ENCODE data around the gene ZC2HC1B.
"Not testable (repeated sequence)": the region's sequence is repeated elsewhere in the genome, so short reads cannot be mapped to it uniquely, and the experiment has no call there.

The ZC2HC1B gene

GRCh38 chr6:143864234-143864633 lies at the start of gene ZC2HC1B:
Gene ZC2HC1B (plus strand): TSS chr6:143864474. CDS start chr6:143864540, 66 bp downstream.
- DNase-seq, result no peak

- no peak for DNase-seq
These were observed 46.7 kb upstream of the ZC2HC1B start for GRCh38 chr6:143817621-143818020.

- DNase-seq, result no peak
These were observed 42.9 kb upstream of the ZC2HC1B start for GRCh38 chr6:143821359-143821758.

GRCh38 chr6:143822584-143823024 lies 41.7 kb upstream of the ZC2HC1B start:
- DNase-seq, result no peak

GRCh38 chr6:143823548-143823947 lies 40.7 kb upstream of the ZC2HC1B start:
- DNase-seq, result no peak

- DNase-seq, result no peak
These were observed 35.7 kb upstream of the ZC2HC1B start for GRCh38 chr6:143828572-143828971.

- DNase-seq, result no peak
These were observed 28.1 kb upstream of the ZC2HC1B start for GRCh38 chr6:143836150-143836549.

GRCh38 chr6:143838395-143838794 lies 25.9 kb upstream of the ZC2HC1B start:
- DNase-seq, result no peak

- DNase-seq, result no peak
These were observed 25.1 kb upstream of the ZC2HC1B start for GRCh38 chr6:143839196-143839595.

GRCh38 chr6:143840595-143841265 lies 23.5 kb upstream of the ZC2HC1B start:
- DNase-seq, result no peak

GRCh38 chr6:143842461-143842901 lies 21.8 kb upstream of the ZC2HC1B start:
- no peak for DNase-seq

GRCh38 chr6:143842902-143843676 lies 21.2 kb upstream of the ZC2HC1B start, which contains the start of gene LTV1:
Gene LTV1 (plus strand): TSS chr6:143843338. CDS start chr6:143843478, 140 bp downstream.
- peak; percentile 93 for DNase-seq

- no peak for DNase-seq
These were observed 20.6 kb upstream of the ZC2HC1B start for GRCh38 chr6:143843677-143843999.

- no peak for DNase-seq
These were observed 20.3 kb upstream of the ZC2HC1B start for GRCh38 chr6:143844006-143844405.

GRCh38 chr6:143845033-143845432 lies 19.2 kb upstream of the ZC2HC1B start:
- DNase-seq, result no peak

- DNase-seq, result not testable (repeated sequence)
These were observed 12.6 kb upstream of the ZC2HC1B start for GRCh38 chr6:143851706-143852105.

GRCh38 chr6:143855057-143855456 lies 9.2 kb upstream of the ZC2HC1B start:
- DNase-seq, result not testable (repeated sequence)

GRCh38 chr6:143856762-143857161 lies 7.5 kb upstream of the ZC2HC1B start:
- not testable (repeated sequence) for DNase-seq

GRCh38 chr6:143857651-143858050 lies 6.6 kb upstream of the ZC2HC1B start:
- DNase-seq, result no peak

GRCh38 chr6:143859891-143860660 lies 4.2 kb upstream of the ZC2HC1B start:
- no peak for DNase-seq

- DNase-seq, result no peak
These were observed 503 bp upstream of the ZC2HC1B start for GRCh38 chr6:143863771-143864170.

- no peak for DNase-seq
These were observed 3.0 kb downstream of the ZC2HC1B start for GRCh38 chr6:143867236-143867635.

GRCh38 chr6:143868808-143869207 lies 4.5 kb downstream of the ZC2HC1B start:
- DNase-seq, result not testable (repeated sequence)

All from NCI-H1436 (cell line).